HEK293T (cell line): ENCODE results near the gene MGAT5B.

Experiments used
- BHLHE40 ChIP-seq: fragments of 450-650 bp; IDR thresholded peaks from 2 replicates; pipeline ENCODE4 v1.6.1; 2016; ENCODE audit warnings: mild to moderate bottlenecking, moderate library complexity, borderline replicate concordance
- ELF4 ChIP-seq: fragments of 450-650 bp; IDR thresholded peaks from 2 replicates; pipeline ENCODE4 v1.6.1; 2017; ENCODE audit warnings: antibody characterized with exemption
- FOXA1 ChIP-seq: fragments of 450-650 bp; IDR thresholded peaks from 2 replicates; pipeline ENCODE4 v1.6.1; 2016; ENCODE audit warnings: mild to moderate bottlenecking
- FOXM1 ChIP-seq: fragments of 450-650 bp; IDR thresholded peaks from 2 replicates; pipeline ENCODE4 v1.6.1; 2017; ENCODE audit warnings: mild to moderate bottlenecking, borderline replicate concordance
- ZNF384 ChIP-seq: fragments of 450-650 bp; IDR thresholded peaks from 2 replicates; pipeline ENCODE4 v1.6.1; 2016
- TF ChIP-seq, protein P1 (sequence below): fragments of 450-650 bp; IDR thresholded peaks from 2 replicates; pipeline ENCODE4 v1.6.1; 2016

DNA sequence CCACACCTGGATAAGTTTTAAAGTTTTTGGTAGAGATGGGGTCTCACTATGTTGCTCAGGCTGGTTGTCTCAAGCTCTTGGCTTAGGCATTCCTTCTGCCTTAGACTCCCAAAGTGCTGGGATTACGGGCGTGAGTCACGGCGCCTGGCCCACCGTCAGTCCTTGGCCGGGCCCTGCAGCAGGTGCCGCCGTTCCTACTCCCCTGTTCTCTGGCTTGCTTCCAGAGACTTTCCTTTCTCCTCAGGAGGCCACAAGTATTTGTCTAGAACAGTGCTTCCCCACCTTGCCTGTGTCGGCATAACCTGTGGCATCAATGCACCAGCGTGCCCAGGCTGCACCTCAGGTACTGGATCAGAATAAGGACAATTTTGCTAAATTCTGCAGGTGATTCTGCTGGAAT lies 3.0 kb upstream of the MGAT5B start:
- TF ChIP-seq ELF4 (no peak), FOXM1 (no peak), FOXA1 (no peak), ZNF384 (no peak), BHLHE40 (no peak)
- TF ChIP-seq, protein P1, sequence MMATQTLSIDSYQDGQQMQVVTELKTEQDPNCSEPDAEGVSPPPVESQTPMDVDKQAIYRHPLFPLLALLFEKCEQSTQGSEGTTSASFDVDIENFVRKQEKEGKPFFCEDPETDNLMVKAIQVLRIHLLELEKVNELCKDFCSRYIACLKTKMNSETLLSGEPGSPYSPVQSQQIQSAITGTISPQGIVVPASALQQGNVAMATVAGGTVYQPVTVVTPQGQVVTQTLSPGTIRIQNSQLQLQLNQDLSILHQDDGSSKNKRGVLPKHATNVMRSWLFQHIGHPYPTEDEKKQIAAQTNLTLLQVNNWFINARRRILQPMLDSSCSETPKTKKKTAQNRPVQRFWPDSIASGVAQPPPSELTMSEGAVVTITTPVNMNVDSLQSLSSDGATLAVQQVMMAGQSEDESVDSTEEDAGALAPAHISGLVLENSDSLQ = no peak
